ENCODE measurements around the gene CDKAL1. TPM values are rescaled to one million over a fixed set of nuclear protein-coding genes. Genes with fewer than 3 reads are reported as not detected.
"Not testable (repeated sequence)": the region's sequence is repeated elsewhere in the genome, so short reads cannot be mapped to it uniquely, and the experiment has no call there.

CDKAL1 gene
- total RNA-seq, 2 experiments from 2014 or later, result 20.4 TPM

GRCh38 chr6:20708367-20709124 lies 174.3 kb downstream of the CDKAL1 start:
- no peak overlapping the region for H3K4me3 Mint-ChIP-seq
- H3K4me1 Mint-ChIP-seq (ENCODE audit: low read depth), result peaks cover 54% of the 10 kb centered on the region
- intact Hi-C loops (cut with micrococcal nuclease), result loop anchor here (1.0 to 10.0 kb wide), 8 partner anchors 20 to 886 kb away; partner anchors contain the start of genes MBOAT1 and SOX4
- no peaks in the 10 kb centered on the region for H3K27me3 Mint-ChIP-seq (ENCODE audit: low read depth)
- H3K9me3 Mint-ChIP-seq, result no peaks in the 10 kb centered on the region
- no peak overlapping the region for H3K27ac Mint-ChIP-seq
- peak; percentile 62 for DNase-seq
- no peaks in the 10 kb centered on the region for H3K36me3 Mint-ChIP-seq (ENCODE audit: low read depth)
- CTCF ChIA-PET, result no interaction called here

- no peaks in the 10 kb centered on the region for H3K36me3 Mint-ChIP-seq (ENCODE audit: low read depth)
- H3K27me3 Mint-ChIP-seq (ENCODE audit: low read depth), result no peaks in the 10 kb centered on the region
- CTCF ChIA-PET, result no interaction called here
- no peak overlapping the region for H3K4me3 Mint-ChIP-seq
- peaks cover 49% of the 10 kb centered on the region for H3K4me1 Mint-ChIP-seq (ENCODE audit: low read depth)
- intact Hi-C loops (cut with micrococcal nuclease), result loop anchor here (2.0 to 10.0 kb wide), 6 partner anchors 21 to 885 kb away; partner anchors contain the start of genes MBOAT1 and SOX4
- H3K27ac Mint-ChIP-seq, result no peak overlapping the region
- H3K9me3 Mint-ChIP-seq, result no peaks in the 10 kb centered on the region
- no peak for DNase-seq
Observed at GRCh38 chr6:20709451-20709850, 175.2 kb downstream of the CDKAL1 start.

- no peaks in the 10 kb centered on the region for H3K9me3 Mint-ChIP-seq
- H3K27ac Mint-ChIP-seq, result no peak overlapping the region
- CTCF ChIA-PET, result no interaction called here
- no peaks in the 10 kb centered on the region for H3K27me3 Mint-ChIP-seq (ENCODE audit: low read depth)
- H3K4me3 Mint-ChIP-seq, result no peak overlapping the region
- intact Hi-C loops (cut with micrococcal nuclease), result no loop called here
- no peak for DNase-seq
- H3K36me3 Mint-ChIP-seq (ENCODE audit: low read depth), result no peaks in the 10 kb centered on the region
- H3K4me1 Mint-ChIP-seq (ENCODE audit: low read depth), result peaks cover 49% of the 10 kb centered on the region
Observed at GRCh38 chr6:20710341-20710740, 176.1 kb downstream of the CDKAL1 start.

GRCh38 chr6:20711518-20711917 lies 177.3 kb downstream of the CDKAL1 start:
- Mint-ChIP-seq H3K9me3 (no peaks in the 10 kb centered on the region), H3K4me3 (no peak overlapping the region), H3K4me1 (ENCODE audit: low read depth) (peaks cover 38% of the 10 kb centered on the region), H3K36me3 (ENCODE audit: low read depth) (no peaks in the 10 kb centered on the region), H3K27ac (no peak overlapping the region), H3K27me3 (ENCODE audit: low read depth) (no peaks in the 10 kb centered on the region)
- CTCF ChIA-PET, result no interaction called here
- intact Hi-C loops (cut with micrococcal nuclease), result no loop called here
- DNase-seq, result no peak

- no peak for DNase-seq
- Mint-ChIP-seq H3K9me3 (no peaks in the 10 kb centered on the region), H3K27ac (no peak overlapping the region), H3K4me1 (ENCODE audit: low read depth) (peaks cover 33% of the 10 kb centered on the region), H3K27me3 (ENCODE audit: low read depth) (no peaks in the 10 kb centered on the region), H3K36me3 (ENCODE audit: low read depth) (no peaks in the 10 kb centered on the region), H3K4me3 (no peak overlapping the region)
- intact Hi-C loops (cut with micrococcal nuclease), result no loop called here
- CTCF ChIA-PET, result no interaction called here
Observed at GRCh38 chr6:20712011-20712410, 177.8 kb downstream of the CDKAL1 start.

GRCh38 chr6:20715135-20715806 lies 181.0 kb downstream of the CDKAL1 start:
- H3K27me3 Mint-ChIP-seq (ENCODE audit: low read depth), result no peaks in the 10 kb centered on the region

GRCh38 chr6:20716865-20717264 lies 182.6 kb downstream of the CDKAL1 start:
- Mint-ChIP-seq H3K36me3 (ENCODE audit: low read depth) (no peaks in the 10 kb centered on the region), H3K4me3 (no peak overlapping the region), H3K27me3 (ENCODE audit: low read depth) (no peaks in the 10 kb centered on the region), H3K4me1 (ENCODE audit: low read depth) (peaks cover 21% of the 10 kb centered on the region), H3K9me3 (no peaks in the 10 kb centered on the region), H3K27ac (no peak overlapping the region)
- DNase-seq, result no peak
- CTCF ChIA-PET, result no interaction called here
- intact Hi-C loops (cut with micrococcal nuclease), result no loop called here

More at GRCh38 chr6:20715135-20715806, 181.0 kb downstream of the CDKAL1 start:
- CTCF ChIA-PET, result no interaction called here
- H3K27ac Mint-ChIP-seq, result no peak overlapping the region
- H3K4me1 Mint-ChIP-seq (ENCODE audit: low read depth), result peaks cover 26% of the 10 kb centered on the region
- no peaks in the 10 kb centered on the region for H3K9me3 Mint-ChIP-seq
- no peak overlapping the region for H3K4me3 Mint-ChIP-seq
- intact Hi-C loops (cut with micrococcal nuclease), result no loop called here
- DNase-seq, result no peak
- H3K36me3 Mint-ChIP-seq (ENCODE audit: low read depth), result no peaks in the 10 kb centered on the region

- Mint-ChIP-seq H3K4me1 (ENCODE audit: low read depth) (peaks cover 17% of the 10 kb centered on the region), H3K36me3 (ENCODE audit: low read depth) (peaks cover 7% of the 10 kb centered on the region), H3K4me3 (no peak overlapping the region), H3K27ac (no peak overlapping the region), H3K9me3 (no peaks in the 10 kb centered on the region), H3K27me3 (ENCODE audit: low read depth) (no peaks in the 10 kb centered on the region)
- CTCF ChIA-PET, result interaction anchor here (0.8 kb wide), 1 partner anchor 770 kb away, joined by 3 read pairs; no protein-coding TSS in a partner anchor
- intact Hi-C loops (cut with micrococcal nuclease), result no loop called here
- no peak for DNase-seq
Observed at GRCh38 chr6:20717743-20718142, 183.5 kb downstream of the CDKAL1 start.

GRCh38 chr6:20718705-20719653 lies 184.7 kb downstream of the CDKAL1 start:
- intact Hi-C loops (cut with micrococcal nuclease), result no loop called here
- CTCF ChIA-PET, result interaction anchor here (0.5 to 0.8 kb wide), 2 partner anchors 296 to 768 kb away, joined by 3 read pairs; no protein-coding TSS in a partner anchor
- H3K36me3 Mint-ChIP-seq (ENCODE audit: low read depth), result peaks cover 10% of the 10 kb centered on the region
- H3K27ac Mint-ChIP-seq, result no peak overlapping the region
- no peak for DNase-seq
- no peaks in the 10 kb centered on the region for H3K9me3 Mint-ChIP-seq
- no peak overlapping the region for H3K4me3 Mint-ChIP-seq
- no peaks in the 10 kb centered on the region for H3K27me3 Mint-ChIP-seq (ENCODE audit: low read depth)
- H3K4me1 Mint-ChIP-seq (ENCODE audit: low read depth), result peaks cover 17% of the 10 kb centered on the region

- no peak overlapping the region for H3K4me3 Mint-ChIP-seq
- peaks cover 17% of the 10 kb centered on the region for H3K4me1 Mint-ChIP-seq (ENCODE audit: low read depth)
- H3K36me3 Mint-ChIP-seq (ENCODE audit: low read depth), result peaks cover 10% of the 10 kb centered on the region
- H3K27me3 Mint-ChIP-seq (ENCODE audit: low read depth), result no peaks in the 10 kb centered on the region
- intact Hi-C loops (cut with micrococcal nuclease), result no loop called here
- CTCF ChIA-PET, result no interaction called here
- H3K27ac Mint-ChIP-seq, result no peak overlapping the region
- H3K9me3 Mint-ChIP-seq, result no peaks in the 10 kb centered on the region
- no peak for DNase-seq
Observed at GRCh38 chr6:20719980-20720379, 185.7 kb downstream of the CDKAL1 start.

GRCh38 chr6:20721121-20721520 lies 186.9 kb downstream of the CDKAL1 start:
- H3K27me3 Mint-ChIP-seq (ENCODE audit: low read depth); H3K27ac Mint-ChIP-seq; CTCF ChIA-PET; H3K4me3 Mint-ChIP-seq; intact Hi-C loops (cut with micrococcal nuclease); H3K36me3 Mint-ChIP-seq (ENCODE audit: low read depth); DNase-seq; H3K9me3 Mint-ChIP-seq: not testable (repeated sequence)
- H3K4me1 Mint-ChIP-seq (ENCODE audit: low read depth), result peaks cover 17% of the 10 kb centered on the region

GRCh38 chr6:20722455-20722854 lies 188.2 kb downstream of the CDKAL1 start:
- H3K27me3 Mint-ChIP-seq (ENCODE audit: low read depth), result no peaks in the 10 kb centered on the region
- no peak overlapping the region for H3K27ac Mint-ChIP-seq
- no peaks in the 10 kb centered on the region for H3K9me3 Mint-ChIP-seq
- intact Hi-C loops (cut with micrococcal nuclease), result no loop called here
- peaks cover 10% of the 10 kb centered on the region for H3K36me3 Mint-ChIP-seq (ENCODE audit: low read depth)
- H3K4me1 Mint-ChIP-seq (ENCODE audit: low read depth), result peaks cover 17% of the 10 kb centered on the region
- no peak overlapping the region for H3K4me3 Mint-ChIP-seq
- CTCF ChIA-PET, result interaction anchor here (0.6 kb wide), 1 partner anchor 553 kb away, joined by 3 read pairs; no protein-coding TSS in a partner anchor
- no peak for DNase-seq
